C4-2B (cell line): ENCODE data around the gene AK5.

Experiments
- H3K27ac ChIP-seq: fragments of 450-650 bp; 2 replicates; pipeline ENCODE4 v1.5.1; 2017
- ZFX ChIP-seq: fragments of 450-650 bp; IDR thresholded peaks from 2 replicates; pipeline ENCODE4 v1.6.1; 2017
- TF ChIP-seq, protein P1 (sequence below): fragments of 450-650 bp; conservative IDR thresholded peaks from 2 replicates; pipeline ENCODE4 v1.5.1; 2017; ENCODE audit warnings: mild to moderate bottlenecking

Gene AK5

DNA sequence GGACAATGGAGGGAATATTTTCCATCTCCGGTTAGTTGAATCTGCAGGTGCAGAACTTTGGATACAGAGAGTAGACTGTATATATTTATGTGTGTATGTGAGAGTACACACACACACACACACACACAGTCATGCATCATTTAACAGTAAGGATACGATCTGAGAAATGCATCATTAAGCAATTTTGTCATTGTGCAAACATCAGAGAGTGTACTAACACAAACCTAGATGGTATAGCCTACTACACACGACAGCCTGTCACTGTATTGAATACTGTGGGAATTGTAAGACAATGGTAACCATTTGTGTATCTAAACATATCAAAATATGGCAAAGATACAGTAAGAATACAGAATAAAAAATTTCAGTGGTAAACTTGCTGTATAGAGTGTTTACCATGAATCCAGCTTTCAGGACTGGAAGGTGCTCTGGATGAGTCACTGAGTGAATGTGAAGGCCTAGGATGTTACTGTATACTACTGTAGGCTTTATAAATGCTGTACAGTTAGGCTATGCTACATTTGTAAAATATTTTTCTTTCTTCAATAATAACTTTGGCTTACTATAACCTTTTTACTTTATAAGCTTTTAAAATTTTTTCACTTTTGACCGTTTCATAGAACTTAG lies 262.1 kb downstream of the AK5 start:
- TF ChIP-seq, protein P1, sequence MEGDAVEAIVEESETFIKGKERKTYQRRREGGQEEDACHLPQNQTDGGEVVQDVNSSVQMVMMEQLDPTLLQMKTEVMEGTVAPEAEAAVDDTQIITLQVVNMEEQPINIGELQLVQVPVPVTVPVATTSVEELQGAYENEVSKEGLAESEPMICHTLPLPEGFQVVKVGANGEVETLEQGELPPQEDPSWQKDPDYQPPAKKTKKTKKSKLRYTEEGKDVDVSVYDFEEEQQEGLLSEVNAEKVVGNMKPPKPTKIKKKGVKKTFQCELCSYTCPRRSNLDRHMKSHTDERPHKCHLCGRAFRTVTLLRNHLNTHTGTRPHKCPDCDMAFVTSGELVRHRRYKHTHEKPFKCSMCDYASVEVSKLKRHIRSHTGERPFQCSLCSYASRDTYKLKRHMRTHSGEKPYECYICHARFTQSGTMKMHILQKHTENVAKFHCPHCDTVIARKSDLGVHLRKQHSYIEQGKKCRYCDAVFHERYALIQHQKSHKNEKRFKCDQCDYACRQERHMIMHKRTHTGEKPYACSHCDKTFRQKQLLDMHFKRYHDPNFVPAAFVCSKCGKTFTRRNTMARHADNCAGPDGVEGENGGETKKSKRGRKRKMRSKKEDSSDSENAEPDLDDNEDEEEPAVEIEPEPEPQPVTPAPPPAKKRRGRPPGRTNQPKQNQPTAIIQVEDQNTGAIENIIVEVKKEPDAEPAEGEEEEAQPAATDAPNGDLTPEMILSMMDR: no peak
- no peak for TF ChIP-seq ZFX

DNA sequence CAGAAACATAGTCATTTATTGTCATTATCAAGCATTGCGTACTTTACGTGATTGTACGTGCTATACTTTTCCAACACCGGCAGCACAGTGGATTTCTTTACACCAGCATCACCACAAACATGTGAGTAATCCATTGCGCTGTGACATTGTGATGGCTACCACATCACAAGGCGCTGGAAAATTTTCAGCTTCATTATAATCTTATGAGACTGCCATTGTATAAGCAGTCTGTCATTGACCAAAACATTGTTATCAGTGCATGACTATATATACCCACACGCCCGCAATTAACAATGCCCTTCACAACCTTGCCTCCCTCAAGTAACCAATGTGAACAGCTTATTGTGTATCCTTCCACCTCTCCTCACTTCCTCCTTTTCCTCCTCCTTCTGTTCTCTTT lies 263.0 kb downstream of the AK5 start:
- TF ChIP-seq ZFX: no peak
- TF ChIP-seq, protein P1: no peak

More for the DNA sequence above, 262.1 kb downstream of the AK5 start:
- H3K27ac ChIP-seq: no peak overlapping the region

DNA sequence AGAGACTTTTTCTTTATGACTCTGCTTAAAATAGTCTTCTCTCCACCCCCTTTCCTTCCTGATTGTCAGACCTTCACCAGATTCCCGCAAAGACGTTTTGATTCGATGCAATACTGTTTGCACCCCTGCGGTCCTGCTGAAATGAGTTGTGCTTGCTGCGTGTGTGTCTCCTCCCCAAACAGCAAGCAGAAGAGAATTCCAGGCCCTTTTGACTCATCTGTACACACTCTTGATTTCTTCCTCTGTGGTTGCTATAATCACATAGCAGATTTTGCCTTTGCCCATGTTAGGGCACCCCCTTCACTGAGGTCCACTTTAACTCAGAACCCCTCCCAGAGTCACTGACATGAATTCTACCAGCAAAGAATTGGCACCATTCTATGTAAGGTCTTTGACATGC lies 264.2 kb downstream of the AK5 start:
- no peak overlapping the region for H3K27ac ChIP-seq
- no peak for TF ChIP-seq ZFX
- TF ChIP-seq, protein P1: no peak

More for the DNA sequence above, 263.0 kb downstream of the AK5 start:
- no peak overlapping the region for H3K27ac ChIP-seq

DNA sequence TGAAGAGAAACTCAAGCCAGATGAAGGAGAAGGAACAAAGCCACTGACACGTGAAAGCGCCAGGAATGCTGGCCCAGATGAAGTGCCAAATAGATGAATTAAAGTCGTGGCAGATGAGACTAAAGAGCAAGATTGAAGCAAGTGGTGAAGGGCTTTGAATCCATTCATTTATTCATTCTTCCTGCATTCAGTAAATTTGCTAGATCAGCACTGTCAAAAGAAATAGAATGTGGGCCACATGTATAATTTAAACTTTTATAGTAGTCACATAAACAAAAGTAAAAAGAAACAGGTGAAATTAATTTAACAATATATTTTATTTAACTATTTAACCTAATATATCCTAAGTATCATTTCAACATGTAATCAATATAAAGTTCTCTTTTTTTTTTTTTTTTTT lies 265.1 kb downstream of the AK5 start:
- no peak overlapping the region for H3K27ac ChIP-seq
- TF ChIP-seq, protein P1: no peak
- TF ChIP-seq ZFX: no peak

DNA sequence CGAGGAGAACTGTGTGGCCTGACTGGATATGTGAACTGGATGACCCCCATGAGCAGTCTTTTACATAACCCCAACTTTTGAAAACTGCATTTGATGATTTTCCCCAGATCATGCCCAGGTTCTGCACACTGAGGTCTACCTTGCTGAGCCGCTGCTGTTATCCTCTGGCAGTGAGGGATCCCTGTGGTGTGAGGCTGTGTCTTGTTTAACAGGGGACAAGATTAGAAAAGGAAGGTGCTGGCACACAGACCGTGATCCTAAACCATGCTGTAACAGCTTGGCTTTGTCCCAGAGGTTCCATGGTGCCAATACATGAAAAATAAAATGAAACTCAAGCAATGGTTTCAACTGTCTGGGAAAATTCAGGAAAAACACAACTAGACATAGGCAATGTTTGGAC lies 266.5 kb downstream of the AK5 start:
- TF ChIP-seq ZFX: no peak
- TF ChIP-seq, protein P1: no peak
- no peak overlapping the region for H3K27ac ChIP-seq

DNA sequence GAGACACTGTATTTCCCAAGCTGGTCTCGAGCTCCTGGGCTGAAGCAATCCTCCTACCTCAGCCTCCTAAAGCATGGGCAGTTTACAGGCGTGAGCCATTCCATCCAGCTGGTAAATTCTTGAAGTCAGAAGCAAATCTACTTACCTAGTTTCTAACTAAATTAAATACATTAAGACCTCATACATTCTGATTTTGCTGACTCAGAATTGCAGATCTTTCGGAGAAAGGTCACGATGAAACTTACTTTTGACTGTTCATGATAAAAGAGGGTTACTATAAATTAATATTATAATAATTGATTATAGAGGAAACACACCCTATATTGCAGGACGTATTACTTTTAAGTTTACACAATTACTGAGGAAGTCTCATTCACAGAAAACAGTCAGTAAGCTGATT lies 268.3 kb downstream of the AK5 start:
- TF ChIP-seq, protein P1: no peak
- TF ChIP-seq ZFX: no peak
- H3K27ac ChIP-seq: no peak overlapping the region

DNA sequence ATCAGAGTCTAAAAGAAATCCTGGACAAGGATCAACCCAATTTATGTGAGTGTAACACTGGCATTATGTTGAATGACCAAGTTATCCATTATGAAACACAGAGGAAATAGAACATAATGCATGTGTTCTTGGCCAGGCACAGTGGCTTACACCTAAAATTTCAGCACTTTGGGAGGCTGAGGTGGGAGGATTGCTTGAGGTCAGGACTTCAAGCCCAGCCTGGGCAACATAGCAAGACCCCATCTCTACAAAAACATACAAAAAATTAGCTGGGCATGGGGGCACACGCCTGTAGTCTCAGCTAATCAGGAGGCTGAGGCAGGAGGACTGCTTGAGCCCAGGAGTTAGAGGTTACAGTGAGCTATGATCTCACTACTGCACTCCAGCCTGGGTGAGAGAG lies 270.8 kb downstream of the AK5 start:
- no peak for TF ChIP-seq ZFX
- TF ChIP-seq, protein P1: no peak
- no peak overlapping the region for H3K27ac ChIP-seq
